GM20000 (cell line): Measurements from ENCODE around the gene SYT1.
A peak's percentile ranks its signal among the peaks of the same experiment; 100 is the strongest.

ENCODE experiments used
- DNase-seq: peaks from one replicate; pipeline ENCODE4 v3.0.0; 2012; ENCODE audit warnings: low spot score
- CTCF ChIP-seq: IDR thresholded peaks from 2 replicates; pipeline ENCODE4 v1.5.1; 2012; ENCODE audit warnings: mild to moderate bottlenecking, control low read depth; ENCODE audit errors: extremely low read depth, missing control alignments

SYT1 gene

DNA sequence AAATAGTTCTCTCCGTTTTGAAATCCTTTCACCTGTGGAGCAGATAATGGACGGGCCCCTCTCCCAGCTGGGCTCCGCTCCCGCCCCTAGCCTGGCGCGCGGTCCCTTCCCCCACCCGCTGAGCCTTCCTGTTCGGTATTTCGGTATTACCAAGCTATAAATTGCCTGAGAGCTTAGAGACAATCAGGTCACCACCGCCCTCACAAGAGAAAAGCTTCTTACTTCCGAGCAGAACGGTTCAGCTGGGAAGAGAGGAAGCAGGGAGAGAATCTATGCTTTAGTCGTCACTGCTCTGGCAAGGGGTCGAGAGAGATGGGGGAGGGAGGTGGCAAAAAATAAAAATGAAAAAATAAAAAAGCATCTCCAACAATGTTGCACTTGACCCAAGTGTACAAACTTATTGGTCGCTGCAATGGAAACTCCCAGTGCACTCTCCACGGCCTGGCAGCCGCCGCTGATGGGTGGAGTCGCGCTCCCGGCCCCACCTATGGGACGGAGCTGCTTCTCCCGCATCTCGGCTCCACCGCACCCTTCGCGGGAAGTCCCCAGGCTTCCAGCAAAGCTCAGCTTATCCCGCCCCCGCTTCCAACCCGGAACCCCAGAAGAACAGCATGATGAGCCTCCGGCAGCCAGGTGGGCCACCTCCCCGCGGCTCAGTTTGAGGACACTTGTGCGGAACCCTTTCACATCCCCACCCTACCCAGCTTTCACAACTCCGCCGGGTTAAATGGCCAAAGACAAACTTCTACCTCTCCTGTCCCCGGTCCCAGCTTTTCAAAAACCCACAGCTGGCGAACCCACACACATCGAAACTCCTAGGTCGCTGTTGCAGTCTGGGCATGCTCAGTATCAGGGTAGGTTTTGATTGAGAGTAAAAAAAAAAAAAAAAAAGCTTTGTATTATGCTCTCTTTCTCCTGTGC is 832 bp upstream of the SYT1 start:
- TF ChIP-seq CTCF, result no peak
- DNase-seq, result peak; percentile 17

GRCh38 chr12:78864870-78865463 is 393 bp downstream of the SYT1 start:
- DNase-seq, result no peak
- TF ChIP-seq CTCF, result no peak

DNA sequence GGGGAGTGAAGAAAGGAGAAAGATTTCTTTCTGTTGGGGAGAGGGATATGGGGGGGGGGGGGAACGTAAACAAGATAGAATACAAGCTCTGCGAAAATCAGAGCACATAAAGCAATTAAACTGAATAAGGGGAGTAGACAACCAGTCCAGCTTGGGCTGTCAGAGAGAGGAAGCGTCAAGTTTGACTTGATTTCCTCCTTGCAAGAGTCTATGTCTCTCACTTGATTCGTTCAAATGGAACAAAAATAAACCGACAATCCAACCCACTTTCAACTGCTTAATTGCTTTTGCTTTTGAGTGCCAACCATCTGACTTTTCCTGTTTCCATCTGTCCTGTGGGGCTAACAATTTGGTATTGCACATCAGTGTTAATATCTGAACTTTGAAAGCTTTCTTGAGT is 942 bp downstream of the SYT1 start:
- no peak for DNase-seq
- TF ChIP-seq CTCF, result no peak

DNA sequence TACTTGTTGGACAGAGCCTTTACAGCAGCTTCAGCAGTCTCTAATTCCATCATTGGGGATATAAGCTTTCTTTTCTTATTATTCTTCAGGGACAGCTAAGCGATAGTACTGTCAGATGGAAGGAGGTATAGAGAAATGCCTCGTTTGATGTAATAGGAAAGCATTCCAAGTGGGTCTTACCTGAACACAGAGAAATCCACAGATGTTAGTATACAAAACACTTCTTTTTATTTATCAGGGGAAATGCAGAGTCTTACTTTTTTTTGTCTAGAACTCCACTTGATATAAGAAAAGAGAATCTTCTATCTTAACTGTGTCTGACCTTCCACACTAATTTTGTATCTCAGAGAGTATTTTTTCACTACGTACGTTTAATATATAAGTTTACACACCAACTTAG is 1.9 kb downstream of the SYT1 start:
- DNase-seq, result no peak
- no peak for TF ChIP-seq CTCF

DNA sequence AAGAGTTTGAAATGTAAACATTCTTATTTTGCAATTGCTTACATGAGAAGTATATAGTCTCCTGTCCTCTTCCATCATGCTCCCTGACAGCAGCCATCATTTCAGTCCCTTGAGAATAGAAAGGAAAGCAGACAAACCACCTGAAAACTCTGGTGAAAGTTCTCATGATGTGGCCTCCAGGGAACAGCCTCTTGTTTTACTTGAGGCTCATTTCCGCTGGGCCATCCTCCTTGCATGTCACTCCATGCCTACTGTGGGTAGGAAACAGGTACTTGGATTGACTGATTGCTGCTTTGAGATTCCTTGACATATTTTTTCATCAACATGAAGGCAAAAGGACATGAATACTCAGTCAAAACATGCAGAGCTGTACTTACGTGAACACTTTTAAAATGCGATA is 6.0 kb downstream of the SYT1 start:
- TF ChIP-seq CTCF, result no peak
- DNase-seq, result no peak

DNA sequence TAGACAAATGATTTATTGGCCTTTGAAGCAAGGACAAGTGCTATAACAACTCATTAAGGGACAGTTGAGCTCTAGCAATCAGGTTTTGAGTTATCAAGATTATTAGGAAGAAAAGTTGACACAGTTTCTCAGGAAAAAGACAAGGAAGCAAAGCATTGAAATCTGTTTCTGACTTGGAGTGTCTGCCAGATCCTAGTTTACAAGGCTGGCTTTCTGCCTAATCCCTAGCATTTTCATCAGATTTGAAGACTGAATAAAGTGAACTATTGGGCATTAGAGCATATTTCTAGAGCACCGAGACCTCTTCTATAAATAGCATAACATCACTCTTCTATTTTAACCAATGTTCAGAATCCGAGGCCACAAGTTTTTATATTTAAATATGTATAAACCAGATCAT is 7.0 kb downstream of the SYT1 start:
- no peak for TF ChIP-seq CTCF
- DNase-seq, result no peak

GRCh38 chr12:78878459-78878858 is 13.9 kb downstream of the SYT1 start:
- no peak for TF ChIP-seq CTCF
- DNase-seq, result no peak
